Right lobe of liver (tissue), 6 donors: Measurements from ENCODE around the gene EYA2. TPM values are rescaled to one million over a fixed set of nuclear protein-coding genes. Genes with fewer than 3 reads are reported as not detected.

Experiments used
- ATAC-seq, 4 donors: fragments of 200-7000 bp; cut with Tn5 transposase; one replicate each; pipeline ENCODE4 v1.9.1; 2020; ENCODE audit warnings: mild to moderate bottlenecking in 4 of 4, moderate library complexity in 4 of 4
- DNase-seq, 3 donors: peaks; one replicate each; pipeline ENCODE4 v3.0.0-alpha.2; 2020
- H3K27ac ChIP-seq, 3 donors: fragments of 200-600 bp; one replicate each; pipeline ENCODE4 v1.8.0; 2022
- H3K27me3 ChIP-seq, 2 donors: fragments of 200-600 bp; one replicate each; pipeline ENCODE4 v1.8.0; 2022
- H3K36me3 ChIP-seq, 4 donors: fragments of 200-600 bp; sonication (generic) in 1 of 4; one replicate each; pipeline versions ENCODE4 v1.5.1 to v1.8.0; 2017 to 2022; ENCODE audit warnings: control low read depth in 1 of 4
- H3K4me1 ChIP-seq, 4 donors: fragments of 200-600 bp; sonication (generic) in 1 of 4; one replicate each; pipeline versions ENCODE4 v1.5.1 to v1.8.0; 2017 to 2022; ENCODE audit warnings: control low read depth in 1 of 4
- H3K4me3 ChIP-seq, 3 donors: fragments of 200-600 bp; one replicate each; pipeline ENCODE4 v1.8.0; 2022
- H3K9me3 ChIP-seq, 4 donors: fragments of 200-600 bp; sonication (generic) in 1 of 4; one replicate each; pipeline versions ENCODE4 v1.5.1 to v1.8.0; 2017 to 2022; ENCODE audit warnings: control low read depth in 1 of 4
- POLR2A ChIP-seq: fragments of 450-650 bp; IDR thresholded peaks from one replicate; pipeline ENCODE4 v1.6.1; 2017; ENCODE audit warnings: antibody characterized with exemption, mild to moderate bottlenecking
- WGBS: methylation state at CpG from one replicate; pipeline ENCODE4 v1.1.6; 2018; ENCODE audit warnings: low coverage, low lambda C conversion rate; ENCODE audit not compliant: insufficient coverage; ENCODE audit errors: missing lambda C conversion rate; 5-methylcytosine and 5-hydroxymethylcytosine counted together
- intact Hi-C, 2 donors: fragments of 100-400 bp; cut with DNase I; formaldehyde crosslinking; loops; one replicate each; pipeline versions ENCODE4 v1.11.2 to v1.14.1; 2022
- total RNA-seq, 6 experiments: library from RNA; depleted of rRNA in 2 of 6; stranded (reverse); fragments of >200 nt in 2 of 6; fragmentation: NEBNext Ultra II Directional in 3 of 6; extraction: Animal tissue kit (Norgen Biotek cat#: 25700) in 3 of 6; gene quantifications; one replicate each; pipeline versions ENCODE4 v1.1.0 to v1.2.4, GENCODE V29; 2016 to 2023
- TF ChIP-seq, protein P1 (sequence below), 4 donors: fragments of 200-600 bp in 3 of 4; fragments of 450-650 bp in 1 of 4; IDR thresholded peaks; one replicate each; pipeline versions ENCODE4 v1.5.1 to v1.8.0; 2016 to 2022; ENCODE audit warnings: antibody characterized with exemption in 4 of 4, mild to moderate bottlenecking in 2 of 4
- donor health status: DM: no; HTN: yes; CAD: no.
- donor health status: DM: no; HTN: no; CAD: no.
- donor health status: DM: no; HTN: no; CAD: no.
- donor health status: DM: no; HTN: yes; CAD: no.
- donor health status: DM: no; HTN: yes; CAD: no.

The EYA2 gene
- total RNA-seq, 6 experiments from 2014 or later = 0.12 to 3.0 (median 0.49) TPM

DNA sequence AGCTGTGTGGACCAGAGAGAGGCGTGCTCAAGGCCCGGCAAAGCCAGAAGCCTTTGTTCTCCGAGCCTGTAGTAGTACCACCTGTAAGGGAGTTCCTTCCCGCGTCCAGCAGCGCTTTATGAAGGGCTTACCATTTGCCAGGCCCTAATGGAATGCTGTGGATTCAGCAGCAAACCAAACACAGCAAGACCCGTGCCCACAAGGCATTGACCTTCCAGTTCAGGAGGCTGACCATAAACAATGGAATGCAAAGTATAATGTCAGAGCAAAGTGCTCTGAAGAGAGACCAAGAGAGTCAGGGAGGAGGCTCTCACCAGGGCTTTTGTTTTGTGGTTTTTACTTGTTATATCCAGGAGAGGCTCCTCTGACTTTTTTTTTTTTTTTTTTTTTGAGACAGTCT is 252.0 kb downstream of the EYA2 start:
- Histone ChIP-seq H3K9me3 (no peaks in the 10 kb centered on the region), H3K27me3 (no peaks in the 10 kb centered on the region), H3K36me3 (no peaks in the 10 kb centered on the region), H3K27ac (no peak overlapping the region), H3K4me3 (no peak overlapping the region), H3K4me1 (no peaks in the 10 kb centered on the region)
- intact Hi-C loops = no loop called here
- 73% methylated on average over 3 of the region's 7 CpGs for WGBS
- DNase-seq (no peak), ATAC-seq (no peak)
- TF ChIP-seq POLR2A = no peak
- TF ChIP-seq, protein P1, sequence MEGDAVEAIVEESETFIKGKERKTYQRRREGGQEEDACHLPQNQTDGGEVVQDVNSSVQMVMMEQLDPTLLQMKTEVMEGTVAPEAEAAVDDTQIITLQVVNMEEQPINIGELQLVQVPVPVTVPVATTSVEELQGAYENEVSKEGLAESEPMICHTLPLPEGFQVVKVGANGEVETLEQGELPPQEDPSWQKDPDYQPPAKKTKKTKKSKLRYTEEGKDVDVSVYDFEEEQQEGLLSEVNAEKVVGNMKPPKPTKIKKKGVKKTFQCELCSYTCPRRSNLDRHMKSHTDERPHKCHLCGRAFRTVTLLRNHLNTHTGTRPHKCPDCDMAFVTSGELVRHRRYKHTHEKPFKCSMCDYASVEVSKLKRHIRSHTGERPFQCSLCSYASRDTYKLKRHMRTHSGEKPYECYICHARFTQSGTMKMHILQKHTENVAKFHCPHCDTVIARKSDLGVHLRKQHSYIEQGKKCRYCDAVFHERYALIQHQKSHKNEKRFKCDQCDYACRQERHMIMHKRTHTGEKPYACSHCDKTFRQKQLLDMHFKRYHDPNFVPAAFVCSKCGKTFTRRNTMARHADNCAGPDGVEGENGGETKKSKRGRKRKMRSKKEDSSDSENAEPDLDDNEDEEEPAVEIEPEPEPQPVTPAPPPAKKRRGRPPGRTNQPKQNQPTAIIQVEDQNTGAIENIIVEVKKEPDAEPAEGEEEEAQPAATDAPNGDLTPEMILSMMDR (IDR thresholded peaks at IDR 0.05) = no peak

DNA sequence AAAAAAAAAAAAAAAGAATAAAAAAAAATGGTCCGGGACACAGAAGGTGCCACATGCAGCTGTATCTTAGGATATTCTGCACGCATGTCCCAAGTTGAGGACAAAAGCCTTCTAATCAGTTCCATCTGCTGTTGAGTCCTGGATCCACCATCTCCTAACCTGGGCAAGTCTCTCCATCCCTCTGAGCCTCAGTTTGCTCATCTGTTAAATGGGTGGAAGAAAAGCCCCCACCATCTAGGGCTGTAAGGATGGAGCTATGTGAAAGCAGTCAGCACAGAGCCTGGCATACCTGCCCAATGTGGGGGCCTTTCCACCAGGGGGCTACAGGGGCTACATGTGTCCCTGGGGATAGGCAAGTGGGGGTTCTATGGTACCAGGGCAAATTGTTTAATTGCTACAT is 253.4 kb downstream of the EYA2 start:
- 94% methylated on average over 2 of the region's 2 CpGs for WGBS
- Histone ChIP-seq H3K27ac (no peak overlapping the region), H3K4me3 (no peak overlapping the region), H3K9me3 (no peaks in the 10 kb centered on the region), H3K36me3 (no peaks in the 10 kb centered on the region), H3K27me3 (no peaks in the 10 kb centered on the region), H3K4me1 (no peaks in the 10 kb centered on the region)
- intact Hi-C loops = no loop called here
- DNase-seq (no peak), ATAC-seq (no peak)
- TF ChIP-seq, protein P1 (IDR thresholded peaks at IDR 0.05) = no peak
- no peak for TF ChIP-seq POLR2A

DNA sequence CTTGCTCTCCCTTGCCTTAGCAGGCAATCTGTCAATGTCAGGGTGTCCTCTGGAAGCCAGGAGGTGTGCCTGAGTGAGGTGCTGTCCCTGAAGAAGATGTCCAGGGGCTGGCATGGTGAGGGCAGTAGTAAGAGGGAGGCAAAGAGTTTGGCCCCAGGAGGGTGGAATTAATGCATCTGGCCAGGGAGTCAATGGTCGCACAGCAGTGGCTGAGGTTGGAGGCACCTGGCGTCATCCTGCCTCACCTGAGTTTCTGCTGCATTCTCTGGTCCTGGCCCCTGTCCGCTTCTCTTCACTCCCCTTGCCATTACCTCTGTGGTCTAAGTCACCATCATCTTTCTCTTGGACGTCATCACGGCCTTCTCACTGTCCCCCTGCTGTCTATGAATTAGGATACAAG is 255.3 kb downstream of the EYA2 start:
- no peaks in the 10 kb centered on the region for H3K4me1 ChIP-seq
- H3K36me3 ChIP-seq = no peaks in the 10 kb centered on the region
- H3K27ac ChIP-seq = no peak overlapping the region
- WGBS = 73% methylated on average over 5 of the region's 5 CpGs
- ATAC-seq = no peak
- intact Hi-C loops = loop anchor here (5.0 to 10.0 kb wide), 2 partner anchors 375 to 393 kb away; no protein-coding TSS in a partner anchor
- no peak for DNase-seq
- no peak for TF ChIP-seq POLR2A
- TF ChIP-seq, protein P1 (IDR thresholded peaks at IDR 0.05) = no peak
- no peaks in the 10 kb centered on the region for H3K9me3 ChIP-seq
- H3K27me3 ChIP-seq = no peaks in the 10 kb centered on the region
- H3K4me3 ChIP-seq = no peak overlapping the region

DNA sequence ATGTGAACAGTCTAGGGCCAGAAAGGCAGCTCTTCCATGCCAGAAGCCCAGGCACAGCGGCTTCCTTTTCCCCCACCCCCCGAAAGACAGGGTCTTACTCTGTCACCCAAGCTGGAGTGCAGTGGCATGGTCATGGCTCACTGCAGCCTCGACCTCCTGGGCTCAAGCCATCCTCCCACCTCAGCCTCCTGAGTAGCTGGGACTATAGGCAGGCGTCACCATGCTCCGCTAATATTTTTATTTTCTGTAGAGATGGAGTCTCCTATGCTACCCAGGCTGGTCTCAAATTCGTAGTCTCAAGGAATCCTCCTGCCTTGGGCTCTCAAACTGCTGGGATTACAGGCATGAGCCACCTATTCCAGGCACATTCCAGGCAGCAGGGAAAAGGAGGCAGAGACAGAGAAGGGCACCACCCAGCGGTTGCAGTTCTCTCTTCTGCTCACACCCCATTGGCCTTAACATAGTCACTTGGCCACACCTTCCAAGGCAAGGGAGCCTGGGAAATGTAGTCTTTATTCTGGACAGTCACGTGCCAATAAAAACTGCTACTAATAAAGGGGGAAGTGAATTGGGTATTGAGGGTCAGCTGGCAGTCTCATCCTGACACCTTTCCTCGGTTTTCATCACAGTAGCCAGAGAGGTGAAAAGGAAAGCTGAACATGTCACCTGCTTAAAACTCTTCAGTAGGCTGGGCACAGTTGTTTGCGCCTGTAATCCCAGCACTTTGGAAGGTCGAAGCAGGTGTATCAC is 255.9 kb downstream of the EYA2 start:
- no peaks in the 10 kb centered on the region for H3K9me3 ChIP-seq
- no peaks in the 10 kb centered on the region for H3K27me3 ChIP-seq
- intact Hi-C loops = loop anchor here (5.0 to 10.0 kb wide), 2 partner anchors 376 to 393 kb away; no protein-coding TSS in a partner anchor
- ATAC-seq (peak; percentile 93 to 96 (median 94)), DNase-seq (peak in 2 of 3 donors; percentile 35 to 67)
- no peak for TF ChIP-seq POLR2A
- TF ChIP-seq, protein P1 (IDR thresholded peaks at IDR 0.05) = peak; percentile 50 to 64 (median 60)
- no peak overlapping the region for H3K27ac ChIP-seq
- H3K4me3 ChIP-seq = no peak overlapping the region
- H3K4me1 ChIP-seq = no peaks in the 10 kb centered on the region
- WGBS = 40% methylated on average over 6 of the region's 11 CpGs
- no peaks in the 10 kb centered on the region for H3K36me3 ChIP-seq
